Osteoblast (primary cell): ENCODE results near the gene TSPAN4. TPM values are rescaled to one million over a fixed set of nuclear protein-coding genes. Genes with fewer than 3 reads are reported as not detected.

Experiments
- DNase-seq: peaks from one replicate; pipeline ENCODE4 v3.0.0; 2011; ENCODE audit warnings: low spot score, mixed read lengths; ENCODE audit not compliant: insufficient read length; ENCODE audit errors: missing footprints
- H2AFZ ChIP-seq: 2 replicates; pipeline ENCODE4 v1.6.0; 2011; ENCODE audit warnings: mild to moderate bottlenecking, low read length
- H3K27ac ChIP-seq: 2 replicates; pipeline ENCODE4 v1.5.1; 2011; ENCODE audit warnings: mild to moderate bottlenecking, low read depth, low read length, moderate library complexity
- H3K27me3 ChIP-seq: 2 replicates; pipeline ENCODE4 v1.6.0; 2012; ENCODE audit warnings: mild to moderate bottlenecking, control low read depth, inconsistent platforms, low read length, moderate library complexity; ENCODE audit not compliant: insufficient read depth
- H3K36me3 ChIP-seq: 2 replicates; pipeline ENCODE4 v1.5.1; 2011; ENCODE audit warnings: mild to moderate bottlenecking, low read length, control low read depth, moderate library complexity; ENCODE audit not compliant: insufficient read depth
- H3K4me1 ChIP-seq: 2 replicates; pipeline ENCODE4 v1.5.1; 2011; ENCODE audit warnings: mild to moderate bottlenecking, low read length, control low read depth, moderate library complexity; ENCODE audit not compliant: insufficient read depth
- H3K4me2 ChIP-seq: 2 replicates; pipeline ENCODE4 v1.6.0; 2011; ENCODE audit warnings: mild to moderate bottlenecking, low read length; ENCODE audit not compliant: insufficient read depth
- H3K4me3 ChIP-seq: fragments of 200-600 bp; sonication (generic); 3 replicates; pipeline ENCODE4 v1.5.1; 2012; ENCODE audit warnings: mild to moderate bottlenecking, low read length, inconsistent platforms; ENCODE audit not compliant: insufficient read depth
- H3K79me2 ChIP-seq: 2 replicates; pipeline ENCODE4 v1.6.0; 2012; ENCODE audit warnings: mild to moderate bottlenecking, low read length, control low read depth, inconsistent platforms; ENCODE audit not compliant: insufficient read depth
- H3K9me3 ChIP-seq: 2 replicates; pipeline ENCODE4 v1.5.1; 2011; ENCODE audit warnings: low read depth, low read length, control low read depth
- H4K20me1 ChIP-seq: 2 replicates; pipeline ENCODE4 v1.6.0; 2012; ENCODE audit warnings: mild to moderate bottlenecking, low read length, control low read depth; ENCODE audit not compliant: insufficient read depth
- total RNA-seq: library from RNA; depleted of rRNA; stranded (reverse); fragments of >200 nt; gene quantifications from 2 replicates; pipeline ENCODE4 v1.2.3, GENCODE V29; 2012
- TF ChIP-seq, protein P1 (sequence below): IDR thresholded peaks from 2 replicates; pipeline ENCODE4 v1.5.1; 2011; ENCODE audit warnings: mild to moderate bottlenecking, low read depth, low read length, moderate library complexity; ENCODE audit errors: extremely low read depth

Gene TSPAN4
- total RNA-seq, 1 donor = 168 TPM

DNA sequence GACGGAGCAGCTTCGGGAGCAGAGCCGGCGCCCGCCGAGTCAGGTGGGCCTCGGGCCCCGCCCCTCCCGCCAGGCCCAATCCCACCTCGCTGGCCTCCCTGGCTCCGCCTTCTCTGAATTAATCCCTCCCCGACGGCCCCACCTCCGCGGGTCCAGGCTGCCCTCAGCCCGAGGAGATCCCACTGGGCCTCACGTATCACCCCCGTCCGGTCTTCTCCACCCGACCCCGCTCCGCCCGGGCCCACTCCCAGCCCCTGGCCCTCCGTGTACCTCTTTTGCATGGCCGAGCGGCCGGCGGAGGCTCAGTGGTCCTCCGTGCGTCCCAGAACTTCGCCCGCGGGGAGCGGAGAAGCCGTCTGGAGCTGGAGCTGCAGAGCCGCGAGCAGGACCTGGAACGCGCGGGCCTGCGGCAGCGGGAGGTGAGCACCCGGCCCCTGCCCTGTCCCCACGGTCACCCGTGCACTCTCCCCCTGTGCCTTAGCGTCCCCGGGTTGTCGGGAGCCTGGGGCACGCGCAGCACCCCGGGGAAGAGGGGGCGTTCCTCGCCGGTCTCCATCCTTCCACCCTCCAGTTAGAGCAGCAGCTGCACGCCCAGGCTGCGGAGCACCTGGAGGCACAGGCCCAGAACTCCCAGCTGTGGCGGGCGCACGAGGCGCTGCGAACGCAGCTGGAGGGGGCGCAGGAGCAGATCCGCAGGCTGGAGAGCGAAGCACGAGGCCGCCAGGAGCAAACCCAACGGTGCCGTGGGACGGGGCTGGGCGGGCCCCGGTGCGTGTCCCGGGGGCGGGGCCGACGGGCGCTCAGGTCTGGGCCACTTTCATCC lies 12.1 kb upstream of the TSPAN4 start:
- H3K36me3 ChIP-seq = no peaks in the 10 kb centered on the region
- no peak overlapping the region for H2AFZ ChIP-seq
- no peak overlapping the region for H3K27ac ChIP-seq
- H3K4me3 ChIP-seq = peak overlapping the region; percentile 64
- H4K20me1 ChIP-seq = peaks cover 23% of the 10 kb centered on the region
- no peaks in the 10 kb centered on the region for H3K9me3 ChIP-seq
- H3K4me2 ChIP-seq = peak overlapping the region; percentile 85
- TF ChIP-seq, protein P1, sequence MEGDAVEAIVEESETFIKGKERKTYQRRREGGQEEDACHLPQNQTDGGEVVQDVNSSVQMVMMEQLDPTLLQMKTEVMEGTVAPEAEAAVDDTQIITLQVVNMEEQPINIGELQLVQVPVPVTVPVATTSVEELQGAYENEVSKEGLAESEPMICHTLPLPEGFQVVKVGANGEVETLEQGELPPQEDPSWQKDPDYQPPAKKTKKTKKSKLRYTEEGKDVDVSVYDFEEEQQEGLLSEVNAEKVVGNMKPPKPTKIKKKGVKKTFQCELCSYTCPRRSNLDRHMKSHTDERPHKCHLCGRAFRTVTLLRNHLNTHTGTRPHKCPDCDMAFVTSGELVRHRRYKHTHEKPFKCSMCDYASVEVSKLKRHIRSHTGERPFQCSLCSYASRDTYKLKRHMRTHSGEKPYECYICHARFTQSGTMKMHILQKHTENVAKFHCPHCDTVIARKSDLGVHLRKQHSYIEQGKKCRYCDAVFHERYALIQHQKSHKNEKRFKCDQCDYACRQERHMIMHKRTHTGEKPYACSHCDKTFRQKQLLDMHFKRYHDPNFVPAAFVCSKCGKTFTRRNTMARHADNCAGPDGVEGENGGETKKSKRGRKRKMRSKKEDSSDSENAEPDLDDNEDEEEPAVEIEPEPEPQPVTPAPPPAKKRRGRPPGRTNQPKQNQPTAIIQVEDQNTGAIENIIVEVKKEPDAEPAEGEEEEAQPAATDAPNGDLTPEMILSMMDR = no peak
- no peaks in the 10 kb centered on the region for H3K27me3 ChIP-seq
- H3K4me1 ChIP-seq = peaks cover 54% of the 10 kb centered on the region
- DNase-seq = peak; percentile 98
- peaks cover 17% of the 10 kb centered on the region for H3K79me2 ChIP-seq

DNA sequence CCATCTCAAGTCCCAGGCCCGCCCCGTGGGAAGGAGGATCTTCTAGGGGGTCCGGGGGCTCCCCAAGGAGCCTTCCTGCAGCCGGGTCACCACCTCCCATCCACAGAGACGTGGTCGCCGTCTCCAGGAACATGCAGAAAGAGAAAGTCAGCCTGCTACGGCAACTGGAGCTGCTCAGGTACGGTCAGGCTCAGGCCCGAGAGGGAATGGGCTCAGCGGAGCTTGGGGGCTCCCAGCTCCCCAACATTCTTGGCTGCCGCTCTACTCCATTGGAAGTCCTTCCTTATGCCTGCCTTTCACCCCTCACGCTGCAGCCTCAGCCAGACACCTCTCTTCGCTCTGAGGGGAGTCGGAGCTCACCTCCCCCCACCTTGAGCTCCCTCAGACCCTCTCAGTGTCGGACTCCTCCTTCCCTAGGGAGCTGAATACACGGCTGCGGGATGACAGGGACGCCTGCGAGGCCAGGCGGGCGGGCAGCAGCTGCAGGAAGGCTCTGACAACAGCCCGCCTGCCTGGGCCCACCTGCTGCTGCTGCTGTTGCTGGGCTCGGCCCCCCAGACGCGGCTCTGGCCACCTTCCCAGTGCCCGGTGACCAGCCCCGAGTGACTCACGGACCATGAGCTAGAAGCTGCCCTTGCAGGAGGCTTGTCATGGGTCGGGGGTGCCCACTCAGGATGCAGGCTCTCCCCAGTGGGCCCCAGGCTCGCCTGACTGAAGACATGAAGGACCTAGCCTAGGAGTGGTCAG lies 11.4 kb upstream of the TSPAN4 start:
- H3K4me3 ChIP-seq = no peak overlapping the region
- no peak overlapping the region for H2AFZ ChIP-seq

DNA sequence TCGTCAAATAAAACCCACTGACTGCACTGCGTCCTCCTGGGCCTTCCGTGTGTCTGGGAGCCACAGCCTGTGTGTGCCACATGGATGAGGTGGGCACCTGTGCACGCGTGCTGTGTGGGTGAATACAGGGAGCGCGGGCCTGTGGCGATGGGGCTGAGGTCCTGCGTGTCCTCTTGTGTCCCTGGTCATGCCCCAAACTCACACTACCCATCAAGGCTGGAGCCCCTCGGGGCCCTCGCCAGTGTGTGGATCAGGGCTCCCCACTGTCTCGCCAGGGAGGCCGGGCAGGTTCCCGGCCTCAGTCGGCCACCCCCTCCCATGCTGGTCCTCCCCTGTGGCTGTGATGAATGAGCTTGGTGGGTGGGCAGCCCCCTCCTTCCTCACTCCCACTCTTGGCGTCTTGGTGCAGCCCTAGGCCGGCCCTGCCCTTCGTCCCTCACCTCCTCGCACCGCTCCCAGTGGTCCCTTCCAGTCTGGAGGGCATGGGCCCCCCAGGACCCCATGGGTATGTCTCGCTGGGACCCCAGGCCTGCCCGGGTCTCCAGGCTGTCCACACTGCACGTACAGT lies 10.6 kb upstream of the TSPAN4 start:
- Histone ChIP-seq H2AFZ (no peak overlapping the region), H3K27ac (peak overlapping the region; percentile 5), H3K79me2 (peaks cover 29% of the 10 kb centered on the region), H3K27me3 (no peaks in the 10 kb centered on the region), H3K9me3 (no peaks in the 10 kb centered on the region), H3K4me3 (peak overlapping the region; percentile 72), H3K36me3 (peaks cover 10% of the 10 kb centered on the region), H4K20me1 (peaks cover 31% of the 10 kb centered on the region), H3K4me1 (peaks cover 50% of the 10 kb centered on the region), H3K4me2 (peak overlapping the region; percentile 85)
- TF ChIP-seq, protein P1 = no peak
- no peak for DNase-seq

More for the DNA sequence above, 11.4 kb upstream of the TSPAN4 start:
- Histone ChIP-seq H3K36me3 (peaks cover 2% of the 10 kb centered on the region), H3K79me2 (peaks cover 22% of the 10 kb centered on the region), H4K20me1 (peaks cover 23% of the 10 kb centered on the region), H3K4me1 (peaks cover 54% of the 10 kb centered on the region), H3K9me3 (no peaks in the 10 kb centered on the region), H3K27ac (no peak overlapping the region), H3K27me3 (no peaks in the 10 kb centered on the region), H3K4me2 (peak overlapping the region; percentile 85)
- TF ChIP-seq, protein P1 = no peak
- DNase-seq = peak; percentile 97
